Mesodermal cell (in vitro differentiated cells): ENCODE results near the gene ZNF302. TPM values are rescaled to one million over a fixed set of nuclear protein-coding genes. Genes with fewer than 3 reads are reported as not detected.

Source experiments
- H3K27ac ChIP-seq: 2 replicates; pipeline ENCODE4 v1.7.0; 2013; ENCODE audit warnings: mild to moderate bottlenecking, low read depth, low read length, moderate library complexity; ENCODE audit not compliant: severe bottlenecking
- H3K36me3 ChIP-seq: 2 replicates; pipeline ENCODE4 v1.7.1; 2013; ENCODE audit warnings: mild to moderate bottlenecking, low read length, moderate library complexity; ENCODE audit not compliant: control insufficient read depth, insufficient read depth
- H3K4me1 ChIP-seq: one replicate; pipeline ENCODE4 v1.7.1; 2013; ENCODE audit warnings: mild to moderate bottlenecking, low read length; ENCODE audit not compliant: insufficient read depth, control insufficient read depth, poor library complexity, severe bottlenecking
- H3K4me3 ChIP-seq: 2 replicates; pipeline ENCODE4 v1.7.0; 2013; ENCODE audit warnings: low read length, control low read depth, mild to moderate bottlenecking; ENCODE audit not compliant: insufficient read depth, poor library complexity, severe bottlenecking; ENCODE audit errors: extremely low read depth
- H3K9me3 ChIP-seq: 2 replicates; pipeline ENCODE4 v1.7.1; 2013; ENCODE audit warnings: mild to moderate bottlenecking, low read length, moderate library complexity; ENCODE audit not compliant: control insufficient read depth
- WGBS, 2 experiments: methylation state at CpG; one replicate each; pipeline ENCODE4 v1.1.5; 2013; ENCODE audit warnings: missing lambda C conversion rate in 2 of 2; ENCODE audit not compliant: insufficient coverage in 2 of 2; 5-methylcytosine and 5-hydroxymethylcytosine counted together
- polyA plus RNA-seq, 2 experiments: library from polyadenylated mRNA; stranded (reverse); fragments of 50-300 nt; gene quantifications; one replicate each; pipeline ENCODE4 v1.2.3, GENCODE V29; 2013

ZNF302 gene
- 16.7 TPM for polyA plus RNA-seq (2013, experiment 1 of 2)
- polyA plus RNA-seq (2013, experiment 2 of 2): 17.9 TPM

- H3K4me3 ChIP-seq: peak within 1 kb of the TSS; percentile 57
- H3K27ac ChIP-seq: peak within 1 kb of the TSS; percentile 90
- 0 to 1% methylated on average over 61 to 65 of the region's 74 CpGs for WGBS, 2 experiments
- peaks cover 38% of the 10 kb centered on the region for H3K36me3 ChIP-seq
- no peaks in the 10 kb centered on the region for H3K4me1 ChIP-seq
- H3K9me3 ChIP-seq: peaks cover 4% of the 10 kb centered on the region
Observed at GRCh38 chr19:34677386-34678084, at the start of gene ZNF302. ZNF302 (plus strand) TSS chr19:34677678; CDS start chr19:34678805, 1,127 bp downstream.

- Histone ChIP-seq H3K4me1 (no peaks in the 10 kb centered on the region), H3K27ac (no peak overlapping the region), H3K9me3 (peaks cover 11% of the 10 kb centered on the region), H3K36me3 (no peaks in the 10 kb centered on the region), H3K4me3 (no peak overlapping the region)
- 64 to 83% methylated on average over 2 of the region's 2 CpGs for WGBS, 2 experiments
Observed at GRCh38 chr19:34633802-34634201, 43.7 kb upstream of the ZNF302 start.

- no peak overlapping the region for H3K27ac ChIP-seq
- no peak overlapping the region for H3K4me3 ChIP-seq
- H3K4me1 ChIP-seq: no peaks in the 10 kb centered on the region
- WGBS, 2 experiments: 0 to 36% methylated on average over 2 to 3 of the region's 4 CpGs
- H3K36me3 ChIP-seq: no peaks in the 10 kb centered on the region
- peaks cover 4% of the 10 kb centered on the region for H3K9me3 ChIP-seq
Observed at GRCh38 chr19:34639491-34640085, 37.9 kb upstream of the ZNF302 start.

GRCh38 chr19:34642241-34642640 is 35.2 kb upstream of the ZNF302 start:
- Histone ChIP-seq H3K36me3 (no peaks in the 10 kb centered on the region), H3K27ac (no peak overlapping the region), H3K9me3 (no peaks in the 10 kb centered on the region), H3K4me3 (no peak overlapping the region), H3K4me1 (no peaks in the 10 kb centered on the region)
- WGBS, 2 experiments: 59 to 79% methylated on average over 2 to 3 of the region's 4 CpGs

GRCh38 chr19:34644991-34645461 is 32.5 kb upstream of the ZNF302 start:
- WGBS, 2 experiments: 79 to 81% methylated on average over 9 to 10 of the region's 10 CpGs
- no peak overlapping the region for H3K27ac ChIP-seq
- no peaks in the 10 kb centered on the region for H3K4me1 ChIP-seq
- H3K36me3 ChIP-seq: no peaks in the 10 kb centered on the region
- no peaks in the 10 kb centered on the region for H3K9me3 ChIP-seq
- H3K4me3 ChIP-seq: no peak overlapping the region

- Histone ChIP-seq H3K9me3 (no peaks in the 10 kb centered on the region), H3K4me1 (no peaks in the 10 kb centered on the region), H3K27ac (no peak overlapping the region), H3K36me3 (no peaks in the 10 kb centered on the region), H3K4me3 (no peak overlapping the region)
- 59 to 60% methylated on average over 5 of the region's 5 CpGs for WGBS, 2 experiments
Observed at GRCh38 chr19:34645551-34645950, 31.9 kb upstream of the ZNF302 start.

- Histone ChIP-seq H3K36me3 (no peaks in the 10 kb centered on the region), H3K4me3 (no peak overlapping the region), H3K4me1 (no peaks in the 10 kb centered on the region), H3K27ac (no peak overlapping the region), H3K9me3 (no peaks in the 10 kb centered on the region)
- WGBS, 2 experiments: 86 to 89% methylated on average over 6 to 7 of the region's 9 CpGs
Observed at GRCh38 chr19:34649886-34650543, 27.5 kb upstream of the ZNF302 start.

GRCh38 chr19:34651747-34652146 is 25.7 kb upstream of the ZNF302 start:
- Histone ChIP-seq H3K4me3 (no peak overlapping the region), H3K9me3 (no peaks in the 10 kb centered on the region), H3K36me3 (no peaks in the 10 kb centered on the region), H3K4me1 (no peaks in the 10 kb centered on the region), H3K27ac (no peak overlapping the region)
- no CpG with 5 or more reads among the region's 2 CpGs for WGBS, 2 experiments

GRCh38 chr19:34654796-34655195 is 22.7 kb upstream of the ZNF302 start:
- no peak overlapping the region for H3K27ac ChIP-seq
- H3K4me1 ChIP-seq: no peaks in the 10 kb centered on the region
- H3K9me3 ChIP-seq: no peaks in the 10 kb centered on the region
- no peak overlapping the region for H3K4me3 ChIP-seq
- WGBS, 2 experiments: 62% methylated on average over 2 of the region's 2 CpGs; no CpG with 5 or more reads in 1 of the 2 experiments
- no peaks in the 10 kb centered on the region for H3K36me3 ChIP-seq

- 75 to 83% methylated on average over 1 of the region's 2 CpGs for WGBS, 2 experiments
- Histone ChIP-seq H3K9me3 (no peaks in the 10 kb centered on the region), H3K4me3 (no peak overlapping the region)
Observed at GRCh38 chr19:34655651-34656050, 21.8 kb upstream of the ZNF302 start.

More at GRCh38 chr19:34655651-34656050, 21.8 kb upstream of the ZNF302 start:
- H3K4me1 ChIP-seq: no peaks in the 10 kb centered on the region
- H3K36me3 ChIP-seq: no peaks in the 10 kb centered on the region
- H3K27ac ChIP-seq: no peak overlapping the region
